Panc1 (cell line): ENCODE results near the gene AFG1L.

ENCODE experiments used
- CTCF ChIP-seq: fragments of 450-650 bp; IDR thresholded peaks from 2 replicates; pipeline ENCODE4 v1.5.1; 2017; ENCODE audit warnings: mild to moderate bottlenecking
- POLR2AphosphoS5 ChIP-seq: IDR thresholded peaks from 2 replicates; pipeline ENCODE4 v1.6.1; 2012; ENCODE audit warnings: mild to moderate bottlenecking, low read depth, low read length, moderate library complexity
- SIN3A ChIP-seq: IDR thresholded peaks from 2 replicates; pipeline ENCODE4 v1.6.1; 2012; ENCODE audit warnings: low read depth, mild to moderate bottlenecking, low read length, moderate library complexity, borderline replicate concordance; ENCODE audit not compliant: insufficient read depth
- TF ChIP-seq, protein P1 (sequence below), 2 experiments: IDR thresholded peaks; 2 replicates each; pipeline ENCODE4 v1.6.1; 2011 to 2012; ENCODE audit warnings: low read depth in 2 of 2, control low read depth in 1 of 2, low read length in 1 of 2, mild to moderate bottlenecking in 1 of 2, moderate library complexity in 1 of 2; ENCODE audit not compliant: insufficient read depth in 1 of 2

GRCh38 chr6:108321253-108321747 lies 26.4 kb downstream of the AFG1L start:
- no peak for TF ChIP-seq CTCF
- TF ChIP-seq POLR2AphosphoS5: no peak
- TF ChIP-seq SIN3A: no peak
- TF ChIP-seq, protein P1, sequence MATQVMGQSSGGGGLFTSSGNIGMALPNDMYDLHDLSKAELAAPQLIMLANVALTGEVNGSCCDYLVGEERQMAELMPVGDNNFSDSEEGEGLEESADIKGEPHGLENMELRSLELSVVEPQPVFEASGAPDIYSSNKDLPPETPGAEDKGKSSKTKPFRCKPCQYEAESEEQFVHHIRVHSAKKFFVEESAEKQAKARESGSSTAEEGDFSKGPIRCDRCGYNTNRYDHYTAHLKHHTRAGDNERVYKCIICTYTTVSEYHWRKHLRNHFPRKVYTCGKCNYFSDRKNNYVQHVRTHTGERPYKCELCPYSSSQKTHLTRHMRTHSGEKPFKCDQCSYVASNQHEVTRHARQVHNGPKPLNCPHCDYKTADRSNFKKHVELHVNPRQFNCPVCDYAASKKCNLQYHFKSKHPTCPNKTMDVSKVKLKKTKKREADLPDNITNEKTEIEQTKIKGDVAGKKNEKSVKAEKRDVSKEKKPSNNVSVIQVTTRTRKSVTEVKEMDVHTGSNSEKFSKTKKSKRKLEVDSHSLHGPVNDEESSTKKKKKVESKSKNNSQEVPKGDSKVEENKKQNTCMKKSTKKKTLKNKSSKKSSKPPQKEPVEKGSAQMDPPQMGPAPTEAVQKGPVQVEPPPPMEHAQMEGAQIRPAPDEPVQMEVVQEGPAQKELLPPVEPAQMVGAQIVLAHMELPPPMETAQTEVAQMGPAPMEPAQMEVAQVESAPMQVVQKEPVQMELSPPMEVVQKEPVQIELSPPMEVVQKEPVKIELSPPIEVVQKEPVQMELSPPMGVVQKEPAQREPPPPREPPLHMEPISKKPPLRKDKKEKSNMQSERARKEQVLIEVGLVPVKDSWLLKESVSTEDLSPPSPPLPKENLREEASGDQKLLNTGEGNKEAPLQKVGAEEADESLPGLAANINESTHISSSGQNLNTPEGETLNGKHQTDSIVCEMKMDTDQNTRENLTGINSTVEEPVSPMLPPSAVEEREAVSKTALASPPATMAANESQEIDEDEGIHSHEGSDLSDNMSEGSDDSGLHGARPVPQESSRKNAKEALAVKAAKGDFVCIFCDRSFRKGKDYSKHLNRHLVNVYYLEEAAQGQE (IDR thresholded peaks at IDR 0.05; ENCODE audit: insufficient read depth in 1 of 2, low read depth in 2 of 2, low read length in 1 of 2): no peak
